DMS 273 (cell line): ENCODE results near the gene RNF11.
A peak's percentile ranks its signal among the peaks of the same experiment; 100 is the strongest.
"Not testable (repeated sequence)": the region's sequence is repeated elsewhere in the genome, so short reads cannot be mapped to it uniquely, and the experiment has no call there.

Experiments
- DNase-seq: peaks from one replicate; lab custom pipeline; 2025; ENCODE audit not compliant: unreplicated experiment; lab: John Stamatoyannopoulos, UW

The RNF11 gene, protein sequence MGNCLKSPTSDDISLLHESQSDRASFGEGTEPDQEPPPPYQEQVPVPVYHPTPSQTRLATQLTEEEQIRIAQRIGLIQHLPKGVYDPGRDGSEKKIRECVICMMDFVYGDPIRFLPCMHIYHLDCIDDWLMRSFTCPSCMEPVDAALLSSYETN

DNA sequence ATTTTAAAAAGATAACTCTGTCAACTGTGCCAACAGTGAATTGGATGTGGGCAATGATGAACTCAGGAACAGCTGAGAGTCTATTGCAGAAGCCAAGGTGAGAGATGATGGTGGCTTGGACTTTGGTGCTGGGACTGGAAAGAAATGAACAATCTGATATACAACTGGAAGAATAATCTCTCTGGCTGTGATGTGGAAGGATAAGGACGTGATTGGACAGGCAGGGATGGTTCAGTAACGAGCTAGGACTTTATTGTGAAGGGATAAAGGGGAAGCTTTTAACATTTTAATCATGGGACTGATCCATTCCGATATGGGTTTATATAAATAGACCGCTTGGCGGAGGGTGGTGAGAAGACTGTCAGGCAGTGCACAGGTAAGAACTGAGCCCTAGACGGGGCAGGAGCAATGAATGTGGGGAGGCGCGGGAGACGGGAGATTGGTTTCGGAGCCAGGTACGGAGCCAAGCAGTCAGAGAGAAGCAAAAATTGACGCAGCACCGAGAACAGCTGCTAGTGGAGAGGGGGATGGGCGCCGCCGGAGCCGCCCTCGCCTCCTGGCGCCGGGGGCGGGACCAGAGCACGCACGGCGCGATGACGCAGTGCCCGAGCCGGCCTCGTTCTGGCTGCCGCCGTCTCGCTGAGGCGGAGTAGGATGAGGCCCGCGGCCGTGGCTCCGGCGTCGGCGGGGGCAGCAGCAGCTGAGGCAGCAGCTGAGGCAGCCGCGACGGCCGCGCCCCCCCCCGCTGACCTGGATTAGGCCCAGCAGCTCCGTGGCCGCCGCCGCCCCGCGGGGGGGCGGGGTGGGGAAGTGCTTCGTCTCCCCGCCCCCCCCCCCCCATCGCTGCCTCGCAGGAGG, at the start of gene RNF11:
Gene RNF11, plus strand, starts transcription at position 601 of the 858 bp plus-strand sequence. CDS start 484 bp downstream, outside the sequence.
- peak; percentile 97 for DNase-seq

DNA sequence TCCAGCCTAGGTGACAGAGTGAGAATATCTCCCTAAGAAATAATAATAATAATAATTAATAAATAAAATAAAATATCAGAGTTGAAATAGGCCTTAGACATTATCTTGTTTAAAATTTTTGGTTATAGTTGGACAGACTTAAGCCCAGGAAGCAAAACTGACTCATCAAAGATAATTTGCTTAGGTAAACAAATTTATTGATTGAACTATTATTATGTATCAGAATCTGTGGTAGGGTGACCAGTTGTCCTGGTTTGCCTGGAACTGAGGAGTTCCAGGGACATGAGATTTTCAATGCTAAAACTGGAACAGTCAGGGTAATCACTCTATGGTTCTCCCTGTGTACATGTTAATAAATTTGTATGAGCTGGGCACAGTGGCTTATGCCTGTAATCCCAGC, 47.8 kb upstream of the RNF11 start:
- no peak for DNase-seq

DNA sequence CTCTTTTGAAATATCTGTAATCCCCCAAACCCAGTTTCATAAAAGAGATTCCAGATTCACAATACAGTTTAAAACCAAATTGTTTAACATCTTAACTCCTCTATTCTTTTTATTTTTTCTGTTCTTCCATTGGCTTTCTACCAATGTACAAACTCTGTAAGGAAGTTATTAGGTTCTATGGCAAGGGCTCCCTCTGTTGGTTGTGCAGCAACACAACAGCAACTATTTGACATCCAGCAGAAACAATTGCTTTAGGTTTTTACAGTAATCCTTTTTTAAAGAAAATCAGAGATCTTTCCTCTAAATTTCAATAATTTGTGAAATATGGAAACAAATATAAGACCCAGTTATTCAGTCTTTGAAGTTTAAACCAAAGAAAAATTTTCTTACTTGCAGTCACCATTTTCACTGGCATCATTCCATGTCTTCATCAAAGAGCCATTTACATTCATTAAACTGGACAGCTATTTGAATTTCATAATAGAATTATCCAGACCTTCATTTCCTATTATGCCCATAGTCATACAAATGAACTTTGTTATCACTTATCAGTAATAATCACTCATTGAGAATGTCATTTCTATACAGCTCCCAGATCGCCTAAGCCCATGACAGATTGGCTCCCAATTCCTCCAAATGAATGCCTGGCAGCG, 46.5 kb upstream of the RNF11 start:
- DNase-seq = peak; percentile 80

DNA sequence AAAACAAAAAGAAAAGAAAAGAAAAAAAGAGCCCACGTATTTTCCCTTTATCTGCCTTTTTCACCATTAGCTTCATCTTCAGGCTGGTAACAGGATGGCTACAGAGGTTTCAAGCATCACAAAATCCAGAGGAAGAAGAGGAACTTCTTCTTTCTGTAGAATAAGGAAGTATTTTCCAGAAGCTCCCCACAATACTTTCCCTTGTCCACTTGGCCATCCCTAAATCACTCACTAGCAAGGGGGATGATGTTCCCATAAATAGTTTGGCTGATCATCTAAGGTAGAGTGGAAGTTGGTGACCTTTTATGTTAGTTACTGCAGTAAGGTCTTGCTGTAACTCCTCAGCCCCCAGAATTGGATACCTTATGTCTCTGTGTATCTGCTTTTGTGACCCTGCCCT, 45.1 kb upstream of the RNF11 start:
- DNase-seq = no peak

DNA sequence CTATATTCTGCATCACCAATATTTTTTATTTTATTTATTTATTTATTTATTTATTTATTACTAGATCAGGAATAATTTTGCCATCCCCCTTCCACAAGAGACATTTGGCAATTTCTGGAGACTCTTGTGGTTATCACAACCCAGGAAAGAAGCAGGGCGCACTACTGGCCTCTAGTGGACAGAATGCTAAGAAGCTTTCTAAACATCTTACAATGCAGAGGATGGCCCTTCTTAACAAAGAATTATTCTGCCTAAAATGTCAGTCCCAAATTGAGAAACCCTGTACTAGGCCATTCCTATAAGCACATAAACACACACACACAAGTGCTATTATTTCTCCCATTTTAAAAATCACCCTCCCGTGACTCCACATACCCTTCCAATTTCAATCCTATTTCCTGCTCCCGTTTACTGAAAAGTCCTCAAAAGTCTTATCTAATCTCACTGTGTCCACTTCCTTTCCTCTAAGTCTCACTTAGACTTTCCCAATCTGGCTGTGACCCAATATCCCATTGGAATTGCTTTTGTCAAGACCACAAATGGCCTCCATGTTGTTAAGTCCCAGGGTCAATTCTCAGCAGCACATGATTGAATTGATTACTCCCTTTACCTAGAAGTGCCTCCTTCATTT, 43.7 kb upstream of the RNF11 start:
- peak; percentile 84 for DNase-seq

DNA sequence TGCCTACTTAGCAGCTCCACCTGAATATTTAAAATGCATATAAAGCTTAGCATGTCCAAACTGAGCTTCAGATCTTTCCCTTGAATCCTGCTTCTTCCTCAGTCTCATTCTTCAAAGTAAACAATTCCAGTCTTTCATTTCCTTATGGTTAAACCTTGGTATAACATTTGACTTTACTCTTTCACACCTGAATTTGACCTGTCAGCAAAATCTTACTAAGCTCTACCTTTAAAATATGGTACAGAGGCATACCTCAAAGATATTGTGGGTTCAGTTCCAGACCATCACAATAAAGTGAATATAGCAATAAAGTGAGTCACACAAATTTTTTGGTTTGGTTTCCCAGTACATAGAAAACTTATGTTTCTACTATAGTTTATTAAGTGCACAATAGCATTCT, 42.5 kb upstream of the RNF11 start:
- no peak for DNase-seq

DNA sequence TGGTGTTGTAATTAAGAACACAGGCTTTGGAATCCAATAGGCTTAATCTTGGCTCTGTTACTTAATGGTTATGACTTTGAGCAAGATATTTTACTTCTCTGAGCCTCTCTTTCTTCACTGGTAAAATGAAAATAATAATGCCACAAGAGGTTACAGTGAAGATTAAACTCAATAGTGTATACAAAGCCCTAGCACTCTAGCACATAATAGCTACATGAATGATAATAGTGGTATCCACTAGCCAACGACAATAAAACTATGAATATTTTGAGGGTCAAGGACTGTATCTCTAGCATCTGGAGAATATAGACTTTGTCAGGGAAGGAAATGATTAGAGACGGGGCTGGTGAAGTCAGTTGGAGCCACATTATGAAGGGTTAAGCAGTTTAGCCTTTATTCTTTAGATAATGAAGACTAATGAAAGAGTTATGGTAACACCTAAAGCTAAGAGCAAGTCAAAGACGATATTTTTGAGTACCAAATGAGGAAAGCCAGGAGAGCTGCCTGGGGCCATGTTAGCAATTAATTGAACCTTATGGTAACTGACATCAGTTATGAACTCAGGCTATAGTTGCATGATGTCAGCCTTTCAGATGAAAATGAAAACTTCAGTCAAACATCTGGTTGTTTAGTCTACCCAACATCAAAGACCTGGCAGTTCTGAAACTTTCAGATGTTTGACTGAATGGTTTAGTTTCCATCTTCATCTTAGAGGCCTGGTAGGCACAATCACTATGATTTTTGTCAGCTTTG, 32.8 kb upstream of the RNF11 start:
- peak; percentile 18 for DNase-seq

DNA sequence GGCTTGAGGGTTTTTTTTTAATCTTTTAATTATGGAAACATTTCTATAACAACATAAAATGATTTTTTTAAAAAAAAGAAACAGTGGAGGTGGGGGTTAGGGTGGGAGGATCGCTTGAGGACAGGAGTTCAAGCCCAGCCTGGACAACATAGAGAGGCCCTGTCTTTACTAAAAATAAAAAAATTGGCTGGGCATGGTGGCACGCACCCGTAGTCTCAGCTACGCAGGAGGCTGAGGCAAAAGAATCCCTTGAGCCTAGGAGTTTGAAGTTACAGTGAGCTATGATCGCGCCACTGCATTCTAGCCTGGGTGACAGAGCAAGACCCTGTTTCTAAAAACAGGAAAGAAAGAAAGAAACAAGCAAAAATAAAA, 32.2 kb upstream of the RNF11 start:
- no peak for DNase-seq

DNA sequence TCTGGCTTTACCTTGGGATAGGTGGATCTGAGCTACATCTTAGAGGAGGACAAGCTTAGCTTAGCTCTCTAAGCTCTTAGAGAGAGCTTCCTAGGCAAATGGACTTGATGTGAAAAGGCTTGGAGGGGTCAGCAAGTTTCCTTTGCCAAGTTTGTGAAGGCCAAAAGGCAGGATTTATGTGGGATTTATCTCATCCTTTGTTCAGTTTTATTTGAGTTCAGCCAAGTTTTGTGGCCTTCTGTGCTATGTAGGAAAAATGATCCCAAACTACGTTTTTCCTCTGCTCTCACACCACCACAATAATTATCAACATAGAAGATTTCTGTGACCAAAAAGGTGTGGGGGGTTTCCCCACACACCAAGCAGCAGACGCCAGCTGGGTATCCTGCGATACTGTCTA, 26.0 kb upstream of the RNF11 start:
- DNase-seq = no peak

DNA sequence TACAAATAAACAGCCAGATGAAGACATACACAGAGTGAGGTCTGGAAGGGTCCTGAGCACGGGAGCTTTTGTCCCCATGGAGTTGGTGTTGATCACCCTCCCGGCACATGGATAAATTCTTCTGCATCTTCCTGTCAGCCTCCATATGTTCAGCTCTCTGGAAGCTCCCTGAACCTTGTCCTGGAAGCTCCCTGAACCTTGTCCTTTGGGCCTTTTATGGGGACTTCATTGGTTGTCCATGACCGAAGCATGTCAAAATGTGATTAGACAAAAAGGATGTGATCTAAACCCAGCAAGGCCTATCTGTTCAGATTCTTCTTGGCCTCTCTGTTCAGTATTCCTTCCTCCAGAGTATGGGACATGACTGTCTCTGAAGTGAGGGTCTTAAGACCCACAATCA, 25.4 kb upstream of the RNF11 start:
- DNase-seq = no peak

DNA sequence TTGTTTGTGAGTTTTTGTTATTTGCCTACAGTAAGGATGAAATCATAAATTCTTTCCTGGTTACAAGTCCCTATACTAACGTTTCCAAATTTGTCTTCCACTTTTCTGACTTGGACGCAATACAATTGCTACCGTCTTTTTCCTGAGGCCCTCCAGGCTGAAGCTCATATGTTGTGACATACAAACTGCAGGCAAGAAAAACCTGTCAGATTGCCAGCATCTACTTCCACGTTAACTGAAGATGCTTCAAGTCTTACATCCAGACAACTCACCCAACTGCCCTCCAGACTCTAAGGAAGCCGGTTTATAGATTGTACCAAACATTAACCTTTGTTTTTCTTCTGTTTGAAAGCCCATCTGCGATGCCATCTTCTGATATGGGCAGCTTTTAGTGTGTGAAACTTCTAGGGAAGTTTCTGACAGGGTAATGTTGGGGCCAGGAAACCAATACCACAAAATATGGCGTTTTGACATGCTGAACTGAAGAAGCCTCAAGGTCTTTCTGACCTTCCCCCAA, 21.4 kb upstream of the RNF11 start:
- DNase-seq = no peak

DNA sequence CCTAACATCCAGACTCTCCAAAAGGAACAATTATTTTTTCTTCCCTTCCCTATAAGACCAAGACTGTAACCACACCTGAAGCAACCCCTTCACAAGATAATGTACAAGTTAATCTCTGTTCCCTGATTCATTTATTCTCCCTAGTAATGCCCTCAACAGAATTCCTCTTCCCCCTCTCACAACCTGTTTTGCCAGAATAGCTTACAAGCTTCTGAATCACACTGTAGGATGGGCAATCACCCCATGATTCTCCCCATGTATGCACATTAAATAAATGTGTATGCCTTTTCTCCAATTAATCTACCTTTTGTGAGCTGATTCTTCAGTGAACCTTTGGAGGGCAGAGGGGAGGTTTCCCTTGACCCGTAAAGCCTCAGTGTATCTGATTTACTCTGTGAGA, 20.9 kb upstream of the RNF11 start:
- no peak for DNase-seq

DNA sequence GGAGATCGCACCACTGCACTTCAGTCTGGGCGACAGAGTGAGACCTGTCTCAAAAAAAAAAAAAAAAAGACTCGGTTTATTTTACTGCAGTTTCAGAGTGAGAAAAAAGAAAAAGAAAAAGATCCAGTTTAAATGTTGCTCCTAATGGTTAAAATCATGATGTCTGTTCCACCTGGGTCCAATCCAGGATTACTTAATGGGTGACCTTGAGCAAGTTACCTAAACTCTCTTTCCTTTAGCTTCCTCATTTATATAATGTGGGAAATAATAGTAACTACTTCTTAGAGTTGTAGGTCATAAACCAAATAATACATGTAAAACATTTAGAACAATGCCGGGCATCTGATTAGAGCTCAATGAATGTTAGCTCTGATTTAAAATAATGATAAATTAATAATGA, 19.4 kb upstream of the RNF11 start:
- DNase-seq = no peak

DNA sequence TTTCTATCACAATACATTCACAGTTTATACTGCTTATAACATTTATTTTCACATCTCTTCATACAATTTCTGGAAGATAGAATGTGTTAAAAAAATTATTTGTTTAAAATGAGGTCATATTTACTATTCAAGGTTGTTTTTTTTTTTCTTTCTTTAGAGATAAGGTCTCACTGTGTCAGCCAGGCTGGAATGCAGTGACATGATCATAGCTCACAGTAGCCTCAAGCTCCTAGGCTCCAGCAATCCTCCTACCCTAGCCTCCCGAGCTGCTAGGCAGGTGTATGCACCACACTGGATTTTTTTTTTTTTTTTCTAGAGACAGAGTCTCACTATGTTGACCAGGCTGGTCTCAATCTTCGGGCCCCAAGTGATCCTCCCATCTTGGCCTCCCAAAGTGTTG, 19.0 kb upstream of the RNF11 start:
- no peak for DNase-seq

DNA sequence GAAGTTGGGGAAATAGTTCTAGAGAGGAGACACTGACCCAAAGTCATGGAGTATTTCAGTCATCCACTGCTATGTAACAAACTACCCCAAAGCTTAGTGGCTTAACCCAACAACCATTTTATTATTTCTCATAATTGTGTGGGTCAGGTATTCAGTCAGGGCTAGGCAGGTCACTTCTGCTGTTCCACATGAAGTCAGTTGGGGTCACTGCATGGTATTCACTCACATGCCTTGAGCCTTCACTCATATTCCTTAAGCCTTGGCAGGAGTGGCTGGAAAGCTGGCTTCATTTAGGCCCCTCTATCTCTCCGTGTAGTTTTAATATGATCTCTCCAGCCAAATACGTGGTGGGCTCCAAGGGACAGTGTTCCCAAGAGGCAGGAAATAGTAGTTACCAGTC, 17.5 kb upstream of the RNF11 start:
- no peak for DNase-seq

DNA sequence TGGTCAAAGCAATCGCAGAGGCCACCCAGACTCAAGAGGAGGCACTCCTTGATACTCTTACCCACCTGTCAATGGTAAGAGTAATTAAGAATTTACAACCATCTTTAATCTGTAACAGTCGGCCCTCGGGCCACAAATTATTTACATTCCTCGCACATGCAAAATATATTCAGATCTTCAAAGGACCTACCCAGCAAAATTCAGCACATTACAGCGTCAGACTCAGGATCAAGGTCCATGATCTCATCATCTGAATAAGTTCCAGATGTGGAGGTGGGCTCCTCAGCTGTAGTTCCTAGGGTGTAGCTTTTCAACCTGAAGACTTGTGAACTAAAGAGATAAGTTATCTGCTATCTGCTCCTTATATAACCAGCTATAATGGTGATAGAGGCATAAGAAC, 17.1 kb upstream of the RNF11 start:
- DNase-seq = no peak

DNA sequence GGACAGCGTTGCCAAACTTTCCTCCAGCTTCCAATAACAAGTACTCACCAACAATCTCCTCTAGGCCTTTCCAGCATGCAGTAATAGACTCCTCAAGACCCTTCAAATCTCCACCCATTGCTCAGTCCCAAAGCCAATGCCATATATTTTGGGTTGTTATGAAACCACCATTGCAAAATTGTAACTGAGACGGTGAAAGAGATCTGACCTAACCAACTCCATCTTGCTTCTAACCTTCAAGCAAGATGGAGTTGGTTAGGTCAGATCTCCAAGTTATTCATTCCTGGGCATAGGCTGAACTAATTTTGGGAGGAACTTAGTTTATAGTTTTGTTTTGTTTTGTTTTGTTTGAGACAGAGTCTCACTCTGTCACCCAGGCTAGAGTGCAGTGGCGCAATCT, 14.5 kb upstream of the RNF11 start:
- DNase-seq = not testable (repeated sequence)

DNA sequence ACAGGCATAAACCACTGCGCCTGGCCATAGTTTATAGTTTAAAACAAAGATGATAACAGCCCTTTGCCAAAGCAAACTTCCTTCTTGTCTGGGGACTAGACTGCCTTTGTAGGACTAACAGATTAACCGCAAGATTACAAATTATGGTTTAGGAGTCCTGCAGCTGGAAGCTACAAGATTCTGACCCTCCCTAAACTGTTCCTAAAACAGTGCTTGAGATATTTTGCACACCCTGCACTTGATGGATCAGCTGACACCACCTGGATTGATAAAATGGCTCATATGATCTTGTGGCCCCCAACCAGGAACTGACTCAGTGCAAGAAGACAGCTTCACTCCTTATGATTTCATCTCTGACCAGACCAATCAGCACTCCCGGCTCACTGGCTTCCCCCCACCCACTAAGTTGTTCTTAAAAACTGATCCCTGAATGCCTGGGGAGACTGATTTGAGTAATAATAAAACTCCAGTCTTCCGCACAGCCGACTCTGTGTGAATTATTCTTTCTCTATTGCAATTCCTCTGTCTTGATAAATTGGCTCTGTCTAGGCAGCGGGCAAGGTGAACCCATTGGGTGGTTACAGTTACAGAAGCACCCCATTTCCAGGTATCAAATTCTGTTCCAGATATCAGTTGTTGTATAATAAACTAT, 13.8 kb upstream of the RNF11 start:
- DNase-seq = no peak

DNA sequence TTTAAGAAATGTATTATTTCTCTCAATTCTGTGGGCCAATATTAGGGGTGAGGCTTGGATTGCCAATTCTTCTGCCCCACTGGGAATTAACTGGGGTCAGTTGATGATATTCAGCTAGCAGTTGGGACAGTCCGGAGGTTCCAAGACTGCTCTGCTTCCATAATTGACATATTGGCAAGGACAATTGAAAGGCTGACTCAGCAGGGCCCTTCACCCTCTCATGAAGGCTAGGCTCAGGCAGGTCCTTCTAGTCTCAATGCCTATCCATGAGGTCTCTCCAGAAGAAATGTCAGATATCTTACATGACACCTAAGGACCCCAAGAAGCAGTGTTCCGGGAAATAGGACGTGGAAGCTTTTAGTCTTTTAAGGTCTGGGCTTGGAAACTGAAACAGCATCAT, 13.3 kb upstream of the RNF11 start:
- no peak for DNase-seq

DNA sequence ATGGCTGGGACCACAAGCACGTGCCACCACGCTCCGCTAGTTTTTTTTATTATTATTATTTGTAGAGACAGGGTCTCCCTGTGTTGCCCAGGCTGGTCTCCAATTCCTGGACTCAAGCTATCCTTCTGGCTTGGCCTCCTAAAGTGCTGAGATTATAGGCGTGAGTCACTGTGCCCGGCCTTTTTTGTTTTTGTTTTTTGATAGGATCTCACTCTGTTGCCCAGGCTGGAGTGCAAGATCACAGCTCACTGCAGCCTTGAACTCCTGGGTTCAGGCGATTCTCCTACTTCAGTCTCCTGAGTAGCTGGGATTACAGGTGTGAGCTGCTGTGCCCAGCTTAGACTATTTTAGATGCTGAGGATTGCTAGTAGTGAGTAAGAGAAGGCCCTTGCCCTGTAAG, 11.8 kb upstream of the RNF11 start:
- no peak for DNase-seq
